Natural killer cell (primary cell): ENCODE results near the gene CTPS1. TPM values are rescaled to one million over a fixed set of nuclear protein-coding genes. Genes with fewer than 3 reads are reported as not detected.

ENCODE experiments used
- ATAC-seq, 3 donors: fragments of 150-1000 bp in 2 of 3; fragments of 200-7000 bp in 1 of 3; cut with Tn5 transposase; 1 replicate in 1 of 3; 2 replicates in 2 of 3; pipeline ENCODE4 v1.10.0; 2021; ENCODE audit warnings: mild to moderate bottlenecking in 2 of 3, moderate library complexity in 2 of 3
- DNase-seq, 2 donors: peaks; one replicate each; pipeline versions ENCODE4 v3.0.0 to v3.0.0-alpha.2; 2013 to 2021; ENCODE audit warnings: mixed read lengths in 1 of 2
- H3K27ac ChIP-seq: one replicate; pipeline ENCODE4 v1.5.1; 2013; ENCODE audit warnings: mild to moderate bottlenecking, low read length
- H3K27me3 ChIP-seq: one replicate; pipeline ENCODE4 v1.6.1; 2013; ENCODE audit warnings: low read length; ENCODE audit not compliant: control insufficient read depth, insufficient read depth
- H3K36me3 ChIP-seq: one replicate; pipeline ENCODE4 v1.6.1; 2013; ENCODE audit warnings: low read length; ENCODE audit not compliant: control insufficient read depth, insufficient read depth
- H3K4me1 ChIP-seq: one replicate; pipeline ENCODE4 v1.6.1; 2013; ENCODE audit warnings: low read length; ENCODE audit not compliant: control insufficient read depth, insufficient read depth
- H3K4me3 ChIP-seq: one replicate; pipeline ENCODE4 v1.5.1; 2013; ENCODE audit warnings: low read length
- H3K9me3 ChIP-seq: one replicate; pipeline ENCODE4 v1.6.1; 2013; ENCODE audit warnings: low read length; ENCODE audit not compliant: control insufficient read depth, insufficient read depth
- H3K27ac Mint-ChIP-seq, 2 donors: one replicate each; pipeline ENCODE4 v1.8.0; 2022; ENCODE audit warnings: mild to moderate bottlenecking in 2 of 2, mixed read lengths in 2 of 2, moderate library complexity in 1 of 2
- H3K27me3 Mint-ChIP-seq, 2 donors: one replicate each; pipeline ENCODE4 v1.8.0; 2022; ENCODE audit warnings: low read depth in 2 of 2, mixed read lengths in 2 of 2
- H3K36me3 Mint-ChIP-seq: one replicate; pipeline ENCODE4 v1.8.0; 2022; ENCODE audit warnings: mixed read lengths
- H3K4me1 Mint-ChIP-seq, 2 donors: one replicate each; pipeline ENCODE4 v1.8.0; 2022; ENCODE audit warnings: mixed read lengths in 2 of 2
- H3K4me3 Mint-ChIP-seq: one replicate; pipeline ENCODE4 v1.8.0; 2022; ENCODE audit warnings: mild to moderate bottlenecking, moderate library complexity, mixed read lengths
- H3K9me3 Mint-ChIP-seq, 2 donors: one replicate each; pipeline ENCODE4 v1.8.0; 2022; ENCODE audit warnings: mixed read lengths in 2 of 2
- CTCF ChIP-seq: fragments of 200-600 bp; IDR thresholded peaks from one replicate; pipeline ENCODE4 v1.8.0; 2022; ENCODE audit warnings: antibody characterized with exemption
- WGBS: methylation state at CpG from one replicate; pipeline ENCODE4 v1.1.7; 2013; ENCODE audit warnings: missing lambda C conversion rate; ENCODE audit not compliant: insufficient coverage; 5-methylcytosine and 5-hydroxymethylcytosine counted together
- intact Hi-C: fragments of 100-400 bp; cut with micrococcal nuclease; formaldehyde crosslinking; loops from one replicate; pipeline ENCODE4 v1.14.2; 2022
- total RNA-seq, 4 donors: library from RNA; stranded (reverse); fragments of 120-200 nt in 1 of 4; gene quantifications; one replicate each; pipeline versions ENCODE4 v1.2.3 to v1.2.4, GENCODE V29; 2013 to 2022

CTPS1 gene
- total RNA-seq, 3 donors from 2014 or later (not counting 1 experiment from before 2014, with no cell fraction given): 90.5 to 128 (median 99.0) TPM

GRCh38 chr1:40981691-40982448 lies 2.4 kb downstream of the CTPS1 start:
- Mint-ChIP-seq H3K4me1 (peaks cover 13 to 25% of the 10 kb centered on the region in 2 donors), H3K27ac (peak overlapping the region in 1 of 2 donors; percentile 89), H3K9me3 (no peaks in the 10 kb centered on the region), H3K36me3 (peaks cover 8% of the 10 kb centered on the region), H3K4me3 (peak overlapping the region; percentile 35), H3K27me3 (no peaks in the 10 kb centered on the region)
- no peak for TF ChIP-seq CTCF
- intact Hi-C loops: no loop called here
- 91% methylated on average over 12 of the region's 14 CpGs for WGBS
- H3K27ac ChIP-seq: no peak overlapping the region
- ATAC-seq: no peak
- peaks cover 17% of the 10 kb centered on the region for H3K4me1 ChIP-seq
- H3K27me3 ChIP-seq: no peaks in the 10 kb centered on the region
- DNase-seq: no peak
- no peak overlapping the region for H3K4me3 ChIP-seq
- H3K36me3 ChIP-seq: peaks cover 29% of the 10 kb centered on the region
- no peaks in the 10 kb centered on the region for H3K9me3 ChIP-seq

GRCh38 chr1:40982721-40983120 lies 3.2 kb downstream of the CTPS1 start:
- H3K27ac Mint-ChIP-seq: no peak overlapping the region
- no peak overlapping the region for H3K4me3 ChIP-seq
- no peak overlapping the region for H3K4me3 Mint-ChIP-seq
- TF ChIP-seq CTCF: no peak
- H3K27me3 ChIP-seq: no peaks in the 10 kb centered on the region
- DNase-seq (no peak), ATAC-seq (no peak)
- H3K9me3 ChIP-seq: no peaks in the 10 kb centered on the region
- no peaks in the 10 kb centered on the region for H3K27me3 Mint-ChIP-seq
- H3K4me1 Mint-ChIP-seq: peaks cover 13 to 25% of the 10 kb centered on the region in 2 donors
- no peak overlapping the region for H3K27ac ChIP-seq
- peaks cover 38% of the 10 kb centered on the region for H3K36me3 ChIP-seq
- H3K4me1 ChIP-seq: peaks cover 17% of the 10 kb centered on the region
- intact Hi-C loops: no loop called here
- WGBS: 81% methylated on average over 1 of the region's 1 CpG
- peaks cover 8% of the 10 kb centered on the region for H3K36me3 Mint-ChIP-seq
- no peaks in the 10 kb centered on the region for H3K9me3 Mint-ChIP-seq

- no peak overlapping the region for H3K4me3 ChIP-seq
- Mint-ChIP-seq H3K4me3 (no peak overlapping the region), H3K27me3 (no peaks in the 10 kb centered on the region), H3K9me3 (no peaks in the 10 kb centered on the region), H3K36me3 (peaks cover 10% of the 10 kb centered on the region), H3K4me1 (peaks cover 13 to 25% of the 10 kb centered on the region in 2 donors), H3K27ac (no peak overlapping the region)
- no peaks in the 10 kb centered on the region for H3K27me3 ChIP-seq
- no peak for DNase-seq
- peaks cover 43% of the 10 kb centered on the region for H3K36me3 ChIP-seq
- H3K4me1 ChIP-seq: peaks cover 17% of the 10 kb centered on the region
- no peaks in the 10 kb centered on the region for H3K9me3 ChIP-seq
- ATAC-seq: no peak
- no peak overlapping the region for H3K27ac ChIP-seq
- TF ChIP-seq CTCF: no peak
- WGBS: no CpG with 5 or more reads among the region's 1 CpG
- intact Hi-C loops: no loop called here
These were observed 3.8 kb downstream of the CTPS1 start for GRCh38 chr1:40983286-40983685.

- no peaks in the 10 kb centered on the region for H3K9me3 ChIP-seq
- H3K36me3 ChIP-seq: peaks cover 50% of the 10 kb centered on the region
- DNase-seq (no peak), ATAC-seq (no peak)
- Mint-ChIP-seq H3K27me3 (no peaks in the 10 kb centered on the region), H3K36me3 (peaks cover 17% of the 10 kb centered on the region), H3K27ac (no peak overlapping the region), H3K9me3 (no peaks in the 10 kb centered on the region), H3K4me3 (no peak overlapping the region), H3K4me1 (peaks cover 13 to 20% of the 10 kb centered on the region in 2 donors)
- peaks cover 12% of the 10 kb centered on the region for H3K4me1 ChIP-seq
- TF ChIP-seq CTCF: no peak
- no peaks in the 10 kb centered on the region for H3K27me3 ChIP-seq
- H3K4me3 ChIP-seq: no peak overlapping the region
- intact Hi-C loops: no loop called here
- 100% methylated on average over 2 of the region's 2 CpGs for WGBS
- no peak overlapping the region for H3K27ac ChIP-seq
These were observed 4.6 kb downstream of the CTPS1 start for GRCh38 chr1:40984066-40984465.
